G401 (cell line): ENCODE results near the gene UBE4B. TPM values are rescaled to one million over a fixed set of nuclear protein-coding genes. Genes with fewer than 3 reads are reported as not detected.
"Not testable (repeated sequence)": the region's sequence is repeated elsewhere in the genome, so short reads cannot be mapped to it uniquely, and the experiment has no call there.

Experiments
- DNase-seq: peaks from one replicate; pipeline ENCODE4 v3.0.0-alpha.2; 2015; ENCODE audit warnings: low spot score
- in situ Hi-C: cut with HindIII; loops from 2 replicates; pipeline ENCODE4 v1.10.0; 2016; ENCODE audit warnings: low sequenced_read_pairs, mixed read lengths
- total RNA-seq: library from RNA; depleted of rRNA; stranded (reverse); fragments of >200 nt; shearing (Covaris generic); gene quantifications from 2 replicates; pipeline ENCODE4 v1.2.3, GENCODE V29; 2014

Gene UBE4B
- total RNA-seq, 1 experiment from 2014 or later: 101 TPM

DNA sequence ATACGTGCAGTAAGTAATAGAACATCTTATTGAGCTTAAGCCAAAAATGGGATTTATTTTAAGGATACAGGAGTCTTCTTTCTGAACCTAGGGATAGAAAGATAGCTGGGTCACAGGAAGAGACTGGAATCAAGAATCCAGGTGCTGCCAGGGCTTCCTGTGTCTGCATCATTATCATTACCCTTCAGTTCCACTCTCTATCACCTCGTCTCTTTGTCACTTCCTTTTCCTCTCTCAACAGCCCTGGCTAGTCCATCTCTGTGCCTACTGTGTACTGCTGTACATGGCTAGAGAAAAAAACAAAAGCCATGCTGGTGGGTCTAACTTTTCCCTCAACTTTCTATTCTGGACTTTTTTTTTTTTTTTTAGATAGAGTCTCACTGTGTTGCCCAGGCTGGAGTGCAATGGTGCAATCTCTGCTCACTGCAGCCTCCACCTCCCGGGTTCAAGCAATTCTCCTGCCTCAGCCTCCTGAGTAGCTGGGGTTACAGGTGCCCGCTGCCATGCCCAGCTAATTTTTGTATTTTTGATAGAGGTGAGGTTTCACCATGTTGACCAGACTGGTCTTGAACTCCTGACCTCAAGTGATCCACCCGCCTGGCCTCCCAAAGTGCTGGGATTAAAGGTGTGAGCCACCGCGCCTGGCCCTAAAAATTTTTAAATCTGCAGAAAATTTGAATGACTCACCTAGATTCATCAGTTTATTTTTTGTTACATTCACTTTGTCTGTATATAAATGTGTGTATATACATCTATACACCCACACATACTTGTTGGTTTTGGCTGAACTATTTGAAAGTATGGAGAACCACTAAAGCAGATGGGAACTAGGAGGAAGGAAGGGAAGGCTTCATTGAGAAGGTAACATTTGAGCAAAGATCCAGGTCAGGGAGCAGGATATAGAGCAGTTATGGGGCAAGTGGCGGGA is 31.9 kb downstream of the UBE4B start:
- in situ Hi-C loops: no loop called here
- DNase-seq: no peak

DNA sequence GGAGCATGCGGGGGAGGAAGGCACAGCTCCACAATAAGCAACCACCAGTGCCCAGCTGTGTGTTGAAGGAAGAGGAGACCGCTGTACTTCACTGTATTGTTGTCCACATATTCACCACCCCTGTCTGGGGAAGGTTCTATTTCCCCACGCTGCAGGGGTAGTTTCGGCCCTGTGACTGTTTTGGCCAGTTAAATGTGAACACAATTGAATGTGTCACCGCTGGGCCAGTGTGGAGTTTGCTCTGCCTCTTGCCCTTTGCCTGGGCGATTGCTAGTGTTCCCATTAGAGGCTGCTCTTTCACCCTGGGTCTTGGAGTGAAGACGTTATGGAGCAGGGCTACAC is 32.6 kb downstream of the UBE4B start:
- no peak for DNase-seq
- in situ Hi-C loops: no loop called here

DNA sequence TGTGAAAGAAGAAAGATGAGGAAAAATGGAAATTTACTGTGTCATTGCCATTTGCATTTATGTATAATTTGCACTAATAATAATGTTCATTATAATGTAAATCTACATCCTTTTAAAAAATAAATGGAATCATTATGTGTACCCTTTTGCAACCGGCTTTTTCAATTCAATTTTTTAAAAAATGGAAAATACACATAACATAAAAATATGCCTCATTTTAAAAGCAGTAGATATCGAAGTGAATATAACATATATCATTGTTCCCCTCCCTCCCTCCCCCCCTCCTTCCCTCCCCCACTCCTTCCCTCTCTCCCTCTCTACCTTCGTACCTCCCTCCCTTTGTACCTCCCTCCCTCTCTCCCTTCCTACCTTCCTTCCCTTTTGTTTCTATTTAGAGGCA is 33.0 kb downstream of the UBE4B start:
- no peak for DNase-seq
- in situ Hi-C loops: no loop called here

DNA sequence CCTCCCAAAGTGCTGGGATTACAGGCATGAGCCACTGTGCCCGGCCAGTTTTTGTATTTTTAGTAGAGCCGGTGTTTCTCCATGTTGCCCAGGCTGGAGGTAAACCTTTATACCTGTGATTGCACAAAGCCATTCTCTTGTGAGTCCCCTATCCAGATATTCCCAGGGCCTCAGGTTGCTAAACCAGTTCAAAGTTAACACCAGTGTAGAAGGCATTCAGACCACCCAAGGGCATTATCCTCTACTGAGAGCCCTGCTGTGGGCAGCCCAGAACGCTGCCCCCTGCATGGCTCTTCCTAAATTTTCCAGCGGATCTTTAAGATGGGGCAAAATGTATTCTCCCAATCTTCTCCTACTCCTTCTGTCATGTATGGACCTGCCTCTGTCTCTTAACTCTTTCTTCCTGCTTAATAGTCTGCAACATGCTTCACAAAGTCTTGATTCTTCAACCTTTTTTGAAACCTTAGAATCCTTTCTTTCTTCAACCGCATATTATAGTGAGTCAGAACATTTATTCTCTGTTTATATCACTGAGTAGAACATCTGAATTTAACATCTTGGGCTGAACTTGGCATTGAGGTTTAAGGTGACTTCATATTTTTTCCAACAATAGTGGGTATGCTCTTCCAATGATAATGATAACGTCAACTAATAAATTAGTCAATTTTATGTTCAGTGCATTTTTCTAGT is 36.0 kb downstream of the UBE4B start:
- in situ Hi-C loops: no loop called here
- no peak for DNase-seq

DNA sequence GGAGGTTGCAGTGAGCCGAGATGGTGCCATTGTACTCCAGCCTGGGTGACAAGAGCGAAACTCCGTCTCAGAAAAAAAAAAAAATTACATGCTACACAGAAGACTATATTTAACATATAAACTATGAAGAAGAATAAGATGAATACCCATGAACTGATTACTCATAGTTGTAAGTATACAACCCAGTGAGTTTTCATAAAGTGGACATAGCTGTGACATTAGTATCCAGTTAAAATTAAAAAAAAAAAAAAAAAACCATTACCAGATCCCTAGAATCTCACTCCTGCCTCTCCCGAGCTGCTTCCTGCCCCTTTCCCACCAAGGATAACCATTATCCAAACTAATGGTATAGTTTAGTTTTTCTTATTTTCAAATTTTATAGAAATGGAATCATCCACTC is 37.4 kb downstream of the UBE4B start:
- in situ Hi-C loops: loop anchor here (5.0 kb wide), 1 partner anchor 37 kb away; no protein-coding TSS in a partner anchor
- DNase-seq: no peak

DNA sequence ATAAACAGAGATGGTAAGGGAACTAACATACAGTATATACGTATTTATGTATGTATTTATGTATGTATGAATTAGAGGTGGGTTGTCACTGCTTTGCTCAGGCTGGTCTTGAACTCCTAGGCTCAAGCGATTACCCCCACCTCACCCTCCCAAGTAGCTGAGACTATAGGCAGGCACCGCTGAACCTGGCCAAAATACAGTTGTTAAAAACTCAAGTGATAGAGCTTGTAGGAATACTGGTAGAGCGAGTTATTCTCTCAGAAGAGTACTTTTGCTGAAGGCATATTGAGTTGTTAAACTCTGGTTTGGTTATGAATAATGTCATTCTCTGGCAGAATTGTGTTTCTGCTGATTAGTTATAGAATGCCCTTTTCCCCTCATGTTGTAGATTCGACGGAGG is 38.9 kb downstream of the UBE4B start:
- no peak for DNase-seq
- in situ Hi-C loops: loop anchor here (5.0 kb wide), 1 partner anchor 36 kb away; no protein-coding TSS in a partner anchor

DNA sequence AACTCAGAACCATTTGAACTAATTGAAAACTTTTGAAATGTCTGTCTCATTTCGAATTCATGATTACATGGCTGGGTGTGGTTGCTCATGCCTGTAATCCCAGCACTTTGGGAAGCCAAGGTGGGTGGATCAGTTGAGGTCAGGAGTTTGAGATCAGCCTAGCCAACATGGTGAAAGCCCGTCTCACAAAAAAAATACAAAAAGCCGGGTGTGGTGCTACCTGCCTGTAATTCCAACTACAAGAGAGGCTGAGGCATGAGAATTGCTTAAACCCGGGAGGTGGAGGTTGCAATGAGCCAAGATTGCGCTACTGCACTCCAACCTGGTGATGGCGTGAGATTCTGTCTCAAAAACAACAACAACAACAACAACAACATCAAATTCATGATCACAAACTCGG is 40.6 kb downstream of the UBE4B start:
- DNase-seq: not testable (repeated sequence)
- in situ Hi-C loops: loop anchor here (5.0 kb wide), 1 partner anchor 34 kb away; no protein-coding TSS in a partner anchor

DNA sequence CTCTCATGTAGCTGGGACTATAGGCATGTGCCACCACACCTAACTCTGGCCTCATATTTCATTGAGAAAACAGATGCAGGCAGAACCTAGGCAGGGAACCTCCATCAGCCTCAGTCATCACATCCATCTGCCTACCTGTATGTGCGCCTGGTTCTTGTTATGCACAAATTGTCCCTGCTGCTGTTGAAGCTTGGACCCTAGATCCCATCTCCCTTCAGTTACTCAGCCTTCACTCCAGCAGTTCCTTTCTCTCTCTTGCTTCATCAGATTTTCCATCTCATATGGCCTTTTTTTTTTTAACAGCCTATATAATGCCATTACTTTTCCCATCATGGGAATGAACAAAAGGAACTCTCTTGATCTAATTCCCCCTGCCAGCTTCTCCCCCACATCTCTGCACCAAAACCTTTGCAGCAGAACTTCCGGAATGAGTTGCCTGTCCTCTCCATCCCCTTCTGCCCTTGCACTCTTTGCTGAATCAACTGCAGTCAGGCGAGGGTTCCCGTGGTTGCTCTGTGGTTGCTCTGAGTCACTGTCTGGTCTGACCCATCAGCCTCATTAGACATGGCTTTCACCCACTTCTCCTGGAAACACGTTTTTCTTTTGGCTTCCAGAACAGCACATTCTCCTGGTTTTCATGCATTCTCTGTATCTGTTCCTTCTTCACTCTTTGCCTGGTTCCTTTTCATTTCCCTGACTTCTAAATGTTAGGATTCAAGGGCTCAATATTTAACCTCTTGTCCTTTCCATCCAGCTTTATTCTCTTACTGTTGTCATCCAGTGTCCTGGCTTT is 41.5 kb downstream of the UBE4B start:
- DNase-seq: peak; percentile 32
- in situ Hi-C loops: loop anchor here (5.0 kb wide), 1 partner anchor 33 kb away; no protein-coding TSS in a partner anchor

DNA sequence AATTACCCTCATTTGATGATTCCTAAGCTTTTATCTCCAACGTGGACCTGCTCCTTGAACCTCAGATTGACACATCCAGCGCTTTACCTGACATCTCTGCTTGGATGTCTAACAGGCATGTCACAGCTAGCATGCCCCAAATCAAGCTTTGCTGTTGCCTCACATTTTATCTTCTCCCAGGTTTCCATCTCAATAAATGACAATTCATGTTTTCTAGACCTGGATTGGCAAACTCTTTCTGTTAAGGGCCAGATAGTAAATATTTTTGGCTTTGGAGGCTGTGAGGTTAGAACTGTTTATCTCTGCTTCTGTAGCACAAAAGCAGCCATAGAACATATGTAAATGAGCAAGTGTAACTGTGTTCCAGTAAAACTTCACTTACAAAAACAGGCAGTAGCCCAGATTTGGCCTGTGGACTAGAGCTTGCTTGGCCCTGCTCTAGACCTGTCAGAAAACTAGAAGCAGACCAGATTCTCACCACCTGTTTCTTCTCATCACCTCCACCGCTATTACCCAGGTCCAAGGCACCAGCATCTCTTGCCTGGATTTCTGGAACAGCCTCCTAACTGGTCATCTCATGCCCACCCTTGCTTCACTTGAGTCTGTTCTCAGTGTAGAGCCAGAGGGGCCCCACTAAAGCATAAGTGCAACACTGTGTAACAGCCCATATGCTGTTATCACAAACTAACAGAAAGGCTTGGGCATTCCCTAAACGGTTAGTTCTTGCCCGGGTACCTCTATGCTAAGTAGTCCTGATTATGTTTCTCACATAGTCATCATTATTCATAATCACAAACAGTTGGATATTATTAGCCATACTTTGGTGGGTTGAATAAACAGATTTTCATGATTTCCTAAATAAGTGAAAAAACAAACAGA is 42.3 kb downstream of the UBE4B start:
- DNase-seq: peak; percentile 18
- in situ Hi-C loops: loop anchor here (5.0 kb wide), 1 partner anchor 32 kb away; no protein-coding TSS in a partner anchor

DNA sequence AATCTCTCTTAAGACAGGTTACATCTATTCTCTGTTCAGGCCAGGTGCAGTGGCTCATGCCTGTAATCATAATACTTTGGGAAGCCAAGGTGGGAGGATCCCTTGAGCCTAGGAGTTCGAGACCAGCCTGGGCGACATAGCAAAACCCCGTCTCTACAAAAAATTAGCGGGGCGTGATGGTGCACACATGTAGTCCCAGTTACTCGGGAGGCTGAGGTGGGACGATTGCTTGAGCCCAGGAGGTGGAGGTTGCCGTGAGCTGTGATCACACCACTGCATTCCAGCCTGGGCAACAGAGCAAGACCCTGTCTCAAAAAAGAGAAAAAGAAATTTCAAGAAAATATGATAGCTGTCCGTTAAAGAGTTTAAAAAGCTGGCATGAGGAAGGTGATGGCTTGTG is 43.0 kb downstream of the UBE4B start:
- in situ Hi-C loops: no loop called here
- DNase-seq: no peak

DNA sequence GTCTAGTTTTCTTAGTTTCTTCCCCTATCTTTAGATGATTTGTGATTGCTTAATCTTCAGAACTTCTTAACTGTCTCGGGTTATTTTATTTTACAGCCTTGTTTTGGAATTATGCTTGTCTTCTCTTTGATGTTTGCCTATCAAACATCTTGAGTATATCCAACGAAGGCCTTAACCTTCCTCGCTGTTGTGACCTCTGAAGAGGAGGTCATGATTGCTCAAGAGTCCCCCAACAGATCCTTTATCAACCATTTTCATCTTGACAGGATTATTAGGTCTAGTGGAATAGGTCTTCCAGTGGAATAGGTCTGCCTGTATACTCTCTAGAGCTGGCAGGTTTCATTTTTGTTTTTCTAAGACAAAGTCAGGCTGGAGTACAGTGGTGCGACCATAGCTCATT is 45.7 kb downstream of the UBE4B start:
- DNase-seq: no peak
- in situ Hi-C loops: no loop called here

DNA sequence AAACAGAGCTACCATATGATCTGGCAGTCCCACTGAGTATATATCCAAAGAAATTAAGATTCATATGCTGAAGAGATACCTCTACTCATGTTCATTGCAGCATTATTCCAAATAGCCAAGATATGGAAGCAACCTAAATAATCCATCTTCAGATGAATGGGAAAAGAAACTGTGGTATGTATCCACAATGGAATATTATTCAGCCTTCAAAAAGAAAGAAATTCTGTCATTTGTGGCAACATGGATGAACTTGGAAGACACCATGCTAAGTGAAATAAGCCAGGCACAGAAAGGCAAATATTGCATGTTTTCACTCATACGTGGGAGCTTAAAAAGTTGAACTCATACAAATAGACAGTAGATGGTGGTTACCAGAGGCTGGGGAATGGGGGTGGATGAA is 47.8 kb downstream of the UBE4B start:
- DNase-seq: no peak
- in situ Hi-C loops: no loop called here

DNA sequence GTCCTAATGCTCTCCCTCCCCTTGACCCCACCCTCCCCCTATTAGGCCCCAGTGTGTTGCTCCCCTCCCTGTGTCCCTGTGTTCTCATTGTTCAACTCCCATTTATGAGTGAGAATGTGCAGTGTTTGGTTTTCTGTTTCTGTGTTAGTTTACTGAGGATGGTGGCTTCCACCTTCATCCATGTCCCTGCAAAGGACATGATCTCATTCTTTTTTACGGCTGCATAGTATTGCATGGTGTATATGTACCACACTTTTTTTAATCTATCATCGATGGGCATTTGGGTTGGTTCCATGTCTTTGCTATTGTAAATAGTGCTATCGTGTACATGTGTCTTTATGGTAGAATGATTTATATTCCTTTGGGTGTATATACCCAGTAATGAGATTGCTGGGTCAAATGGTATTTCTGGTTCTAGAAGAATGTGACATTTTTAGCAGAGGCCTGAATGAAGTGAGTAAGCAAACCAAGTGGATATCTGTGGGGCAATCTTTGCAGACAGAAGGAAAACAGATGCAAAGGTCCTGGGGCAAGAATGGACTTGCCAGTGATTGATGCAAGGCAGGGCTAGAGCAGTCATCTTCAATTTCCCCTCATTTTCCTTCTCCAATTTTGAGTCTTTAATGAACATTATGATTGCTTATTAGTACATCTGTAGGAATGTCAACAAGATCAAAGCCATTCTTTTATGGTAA is 50.2 kb downstream of the UBE4B start:
- in situ Hi-C loops: no loop called here
- DNase-seq: no peak

DNA sequence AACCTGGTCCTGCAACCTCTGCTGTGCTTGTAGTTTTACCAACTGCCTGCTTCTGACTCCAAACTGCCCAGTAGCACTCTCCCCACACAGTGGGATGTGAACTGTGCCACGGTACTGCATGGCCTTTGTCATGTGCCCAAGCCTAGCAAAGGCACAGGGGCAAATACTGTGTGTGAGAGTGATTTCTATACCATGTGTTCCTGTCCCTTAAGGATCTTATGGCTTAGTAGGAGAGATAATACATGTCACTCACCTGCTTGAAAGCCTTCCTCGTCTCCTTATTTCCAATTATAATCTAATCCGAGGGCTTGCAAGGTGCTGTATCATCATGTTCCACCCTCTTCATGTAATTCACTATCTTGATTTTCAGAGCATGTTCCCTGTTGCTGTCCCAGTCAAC is 51.3 kb downstream of the UBE4B start:
- in situ Hi-C loops: no loop called here
- no peak for DNase-seq

DNA sequence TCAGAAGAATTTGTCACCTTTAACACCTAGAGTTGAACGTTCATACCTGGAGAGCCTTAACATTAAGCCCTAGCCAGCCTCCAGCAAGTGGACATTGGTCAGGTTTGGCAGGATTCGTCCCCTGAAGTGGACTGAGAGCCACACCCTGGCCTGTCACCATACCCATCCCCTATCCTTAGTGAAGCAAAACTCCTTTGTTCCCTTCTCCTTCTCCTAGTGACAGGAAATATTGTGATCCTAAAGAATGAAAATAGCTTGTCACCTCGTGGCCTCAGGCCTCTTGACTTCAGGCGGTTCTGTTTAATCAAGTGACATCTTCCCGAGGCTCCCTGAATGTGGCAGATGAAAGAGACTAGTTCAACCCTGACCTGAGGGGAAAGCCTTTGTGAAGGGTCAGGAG is 52.3 kb downstream of the UBE4B start:
- DNase-seq: no peak
- in situ Hi-C loops: no loop called here

DNA sequence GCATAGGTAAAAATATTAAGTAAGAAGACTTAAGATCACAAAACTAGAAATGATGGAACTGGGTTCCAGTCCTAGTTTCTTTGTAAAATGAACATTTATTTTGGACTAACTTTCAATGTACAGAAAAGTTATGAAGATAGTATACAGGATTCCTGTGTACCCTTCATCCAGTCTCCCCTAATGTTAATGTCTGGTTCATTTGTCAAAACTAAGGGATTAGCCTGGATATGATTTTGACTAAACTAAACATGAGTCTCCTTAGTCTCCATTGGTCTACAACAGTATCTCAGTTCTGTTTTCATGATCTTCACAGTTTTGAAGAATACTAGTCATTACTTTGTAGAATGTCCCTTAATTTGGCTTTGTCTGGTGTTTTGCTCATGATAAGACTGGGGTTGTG is 54.5 kb downstream of the UBE4B start:
- no peak for DNase-seq
- in situ Hi-C loops: no loop called here

DNA sequence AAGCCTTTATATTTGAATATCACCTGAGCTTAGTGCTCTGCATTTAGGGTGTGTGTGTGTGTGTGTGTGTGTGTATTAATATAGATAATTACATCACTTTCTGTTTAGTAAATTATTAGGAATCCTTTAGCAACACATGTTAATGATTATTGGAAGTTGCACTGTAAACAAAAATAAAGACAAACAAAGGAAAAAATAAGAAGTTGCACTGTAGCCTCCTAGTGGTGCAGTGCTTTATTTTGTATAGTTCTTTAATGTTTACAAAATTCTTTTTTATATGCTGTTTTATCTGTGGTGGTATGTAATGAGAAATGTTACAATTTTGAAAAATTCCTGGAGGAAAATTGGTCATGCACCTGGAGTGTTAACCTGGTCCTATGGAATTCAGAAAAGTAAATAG is 69.2 kb downstream of the UBE4B start:
- in situ Hi-C loops: no loop called here
- no peak for DNase-seq

DNA sequence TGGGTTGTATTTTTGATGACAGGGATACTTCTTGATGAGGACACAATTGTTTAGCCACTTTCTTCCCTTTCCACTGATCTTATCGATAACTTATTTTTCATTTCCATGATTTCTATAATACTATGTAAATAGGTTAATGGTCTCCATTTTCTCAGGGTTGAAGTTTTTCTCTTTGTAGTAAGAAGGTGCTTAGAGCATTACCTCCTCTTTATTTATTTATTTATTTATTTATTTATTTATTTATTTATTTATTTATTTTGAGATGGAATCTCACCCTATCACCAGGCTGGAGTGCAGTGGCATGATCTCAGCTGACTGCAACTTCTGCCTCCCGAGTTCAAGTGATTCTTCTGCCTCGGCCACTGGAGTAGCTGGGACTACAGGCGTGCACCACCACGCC is 70.4 kb downstream of the UBE4B start:
- in situ Hi-C loops: no loop called here

More for the DNA sequence above, 70.4 kb downstream of the UBE4B start:
- DNase-seq: no peak
